VCaP (cell line): ENCODE data around the gene ERICH4.

Experiments used
- H3K27ac ChIP-seq: fragments of 450-650 bp; 2 replicates; pipeline ENCODE4 v1.5.1; 2017
- TF ChIP-seq, protein P1 (sequence below): fragments of 450-650 bp; conservative IDR thresholded peaks from 2 replicates; pipeline ENCODE4 v1.5.1; 2017; ENCODE audit warnings: mild to moderate bottlenecking, moderate library complexity

The ERICH4 gene

GRCh38 chr19:41437944-41438574 is 4.9 kb upstream of the ERICH4 start:
- no peak overlapping the region for H3K27ac ChIP-seq
- TF ChIP-seq, protein P1, sequence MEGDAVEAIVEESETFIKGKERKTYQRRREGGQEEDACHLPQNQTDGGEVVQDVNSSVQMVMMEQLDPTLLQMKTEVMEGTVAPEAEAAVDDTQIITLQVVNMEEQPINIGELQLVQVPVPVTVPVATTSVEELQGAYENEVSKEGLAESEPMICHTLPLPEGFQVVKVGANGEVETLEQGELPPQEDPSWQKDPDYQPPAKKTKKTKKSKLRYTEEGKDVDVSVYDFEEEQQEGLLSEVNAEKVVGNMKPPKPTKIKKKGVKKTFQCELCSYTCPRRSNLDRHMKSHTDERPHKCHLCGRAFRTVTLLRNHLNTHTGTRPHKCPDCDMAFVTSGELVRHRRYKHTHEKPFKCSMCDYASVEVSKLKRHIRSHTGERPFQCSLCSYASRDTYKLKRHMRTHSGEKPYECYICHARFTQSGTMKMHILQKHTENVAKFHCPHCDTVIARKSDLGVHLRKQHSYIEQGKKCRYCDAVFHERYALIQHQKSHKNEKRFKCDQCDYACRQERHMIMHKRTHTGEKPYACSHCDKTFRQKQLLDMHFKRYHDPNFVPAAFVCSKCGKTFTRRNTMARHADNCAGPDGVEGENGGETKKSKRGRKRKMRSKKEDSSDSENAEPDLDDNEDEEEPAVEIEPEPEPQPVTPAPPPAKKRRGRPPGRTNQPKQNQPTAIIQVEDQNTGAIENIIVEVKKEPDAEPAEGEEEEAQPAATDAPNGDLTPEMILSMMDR: no peak

GRCh38 chr19:41439441-41440222 is 3.3 kb upstream of the ERICH4 start, which contains the start of gene DMAC2:
Gene DMAC2, minus strand, starts transcription at chr19:41439912. Its CDS starts 13 bp downstream, at chr19:41439899.
- H3K27ac ChIP-seq: peak within 1 kb of the TSS; percentile 89
- TF ChIP-seq, protein P1: peak; percentile 84

DNA sequence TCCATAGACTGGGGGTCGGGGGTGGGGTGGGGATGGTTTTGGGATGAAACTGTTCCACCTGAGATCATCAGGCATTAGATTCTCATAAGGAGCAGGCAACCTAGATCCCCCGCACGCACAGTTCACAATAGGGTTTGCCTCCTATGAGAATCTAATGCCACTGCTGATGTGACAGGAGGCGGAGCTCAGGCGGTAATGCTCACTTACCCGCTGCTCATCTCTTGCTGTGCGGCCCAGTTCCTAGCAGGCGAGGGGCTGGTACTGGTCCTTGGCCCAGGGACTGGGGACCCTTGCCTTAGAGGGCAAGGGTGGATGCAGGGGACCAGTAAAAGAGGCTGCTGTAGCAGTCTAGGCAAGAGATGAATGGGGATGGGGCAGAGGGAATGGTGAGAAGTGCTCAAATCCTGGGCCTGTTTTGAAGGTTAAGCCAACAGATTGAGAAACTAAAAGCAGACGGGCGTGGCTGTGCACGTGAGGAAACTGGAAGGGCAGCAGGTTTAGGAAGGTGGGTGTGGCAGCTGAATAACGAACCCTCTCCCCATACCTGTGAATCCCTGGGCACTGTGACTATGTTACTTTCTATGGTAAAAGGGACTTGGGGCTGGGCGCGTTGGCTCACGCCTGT is 1.5 kb upstream of the ERICH4 start:
- TF ChIP-seq, protein P1: no peak
- no peak overlapping the region for H3K27ac ChIP-seq

DNA sequence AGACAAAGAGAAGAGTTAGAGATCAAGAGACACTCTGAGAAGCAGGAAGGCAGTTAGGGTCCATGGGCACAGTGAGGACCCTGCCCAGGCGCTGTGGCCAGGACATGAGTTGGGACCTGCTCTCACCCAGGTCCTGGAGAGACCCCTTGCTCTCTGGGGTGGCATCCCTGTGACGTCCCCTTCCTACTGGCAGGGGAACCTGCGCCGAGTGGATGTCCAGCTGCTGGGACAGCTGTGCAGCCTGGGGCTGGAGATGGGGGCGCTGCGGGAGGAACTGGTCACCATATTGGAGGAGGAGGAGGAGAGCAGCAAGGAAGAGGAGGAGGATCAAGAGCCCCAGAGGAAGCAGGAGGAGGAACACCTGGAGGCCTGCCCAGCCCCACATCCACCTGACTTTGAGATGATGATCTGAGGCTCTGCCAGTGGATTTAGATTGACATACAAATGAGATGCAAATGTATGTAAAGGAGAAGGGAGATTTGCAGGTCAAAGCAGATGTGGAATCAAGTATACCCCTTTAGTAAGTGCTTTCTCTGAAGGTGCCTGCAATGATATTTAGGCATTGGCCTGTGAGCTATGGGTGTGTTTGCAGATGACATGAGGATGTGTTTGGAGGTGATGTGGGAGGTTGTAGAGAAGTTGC is 978 bp downstream of the ERICH4 start:
- TF ChIP-seq, protein P1: no peak
- H3K27ac ChIP-seq: no peak overlapping the region

DNA sequence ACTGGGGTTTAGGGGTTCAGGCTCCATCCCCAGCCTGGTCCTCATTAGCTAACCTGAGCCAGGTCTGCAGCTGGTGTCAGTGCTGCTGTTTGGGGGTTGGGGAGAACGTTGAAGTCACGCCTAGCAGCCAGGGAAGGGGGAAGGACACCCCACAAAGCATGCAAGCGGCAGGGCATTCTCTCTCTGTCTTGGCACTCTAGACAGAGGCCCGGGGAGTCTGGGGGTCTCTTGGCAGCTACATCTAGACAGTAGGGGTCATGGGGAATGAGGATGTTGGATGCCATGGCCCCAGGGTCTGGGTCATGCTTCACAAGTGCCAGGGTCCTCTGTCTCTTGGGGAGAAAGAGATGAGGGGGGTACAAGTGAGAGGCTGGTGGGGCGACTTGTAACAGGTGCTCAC is 2.6 kb downstream of the ERICH4 start:
- TF ChIP-seq, protein P1: no peak

GRCh38 chr19:41447732-41448332 is 4.9 kb downstream of the ERICH4 start:
- no peak overlapping the region for H3K27ac ChIP-seq
- TF ChIP-seq, protein P1: no peak

More for the DNA sequence above, 2.6 kb downstream of the ERICH4 start:
- H3K27ac ChIP-seq: no peak overlapping the region
